OCI-LY7 (cell line): ENCODE measurements around the gene ZNF841.

Source experiments
- CTCF ChIP-seq: fragments of 200-600 bp; sonication (generic); conservative IDR thresholded peaks from 2 replicates; pipeline ENCODE4 v1.5.1; 2014; ENCODE audit warnings: mild to moderate bottlenecking, antibody characterized with exemption, low read length, moderate library complexity, mixed read lengths
- EZH2phosphoT487 ChIP-seq: fragments of 200-600 bp; sonication (generic); IDR thresholded peaks from 2 replicates; pipeline ENCODE4 v1.6.1; 2018; ENCODE audit warnings: low read depth, borderline replicate concordance, mild to moderate bottlenecking, mixed run types, antibody characterized with exemption, low read length, moderate library complexity, mixed read lengths

- TF ChIP-seq CTCF (no peak), EZH2phosphoT487 (no peak)
Measured at GRCh38 chr19:52138983-52139251, 43.4 kb upstream of the ZNF841 start.
